ENCODE measurements around the gene SLC14A1. TPM values are rescaled to one million over a fixed set of nuclear protein-coding genes. Genes with fewer than 3 reads are reported as not detected.

The SLC14A1 gene
- total and polyA plus RNA-seq, 2 of the 13 experiments (the other 11 are each of a cell fraction or from before 2014, with no cell fraction given): not detected

- H3K27ac ChIP-seq (ENCODE audit: extremely low read length, insufficient read depth, low read length): no peak overlapping the region
- WGBS (ENCODE audit: low lambda C conversion rate): 2% methylated on average over 4 of the region's 4 CpGs
- ATAC-seq: no peak
- DNase-seq (ENCODE audit: low spot score): no peak
- no peaks in the 10 kb centered on the region for H3K79me2 ChIP-seq (ENCODE audit: insufficient read depth, low read length)
- H3K4me3 ChIP-seq (replicated peaks in 1 of 3; ENCODE audit: insufficient read depth in 1 of 3, low read depth in 2 of 3, low read length in 3 of 3): no peak overlapping the region
- BruUV-seq (replicated peaks): no TSS peak
- H2AFZ ChIP-seq (ENCODE audit: low read length): no peak overlapping the region
- H3K9ac ChIP-seq (ENCODE audit: insufficient read depth, low read depth, low read length): no peak overlapping the region
- intact Hi-C loops (cut with micrococcal nuclease; ENCODE audit: unreplicated experiment) (loop anchor here (5.0 to 10.0 kb wide), 2 partner anchors 113 to 160 kb away; no protein-coding TSS in a partner anchor), in situ Hi-C loops (cut with HindIII; ENCODE audit: extremely low pct_ligation_motif_present, low pct_unique_long_range_greater_than_20kb) (no loop called here)
- CTCF ChIA-PET (ENCODE audit: low intra/inter-chr PET ratio, low total read pairs): interaction anchor here (2.4 kb wide), 1 partner anchor 156 kb away, joined by 10 read pairs; no protein-coding TSS in a partner anchor
- no peaks in the 10 kb centered on the region for H3K36me3 ChIP-seq (replicated peaks in 1 of 2; ENCODE audit: control insufficient read depth in 1 of 2, insufficient read depth in 2 of 2, low read length in 2 of 2)
- TF ChIP-seq ZNF713 (CRISPR knock-in tag; IDR thresholded peaks at IDR 0.05) (no peak), HMGXB4 (CRISPR knock-in tag; IDR thresholded peaks at IDR 0.05; ENCODE audit: borderline replicate concordance in 1 of 2, low read depth in 1 of 2) (no peak), MXD1 (CRISPR knock-in tag; IDR thresholded peaks at IDR 0.05) (no peak), MATR3 (CRISPR knock-in tag; IDR thresholded peaks at IDR 0.05) (no peak), ZNF678 (CRISPR knock-in tag; IDR thresholded peaks at IDR 0.05) (no peak), ZNF335 (CRISPR knock-in tag; IDR thresholded peaks at IDR 0.05) (no peak)
- no peaks in the 10 kb centered on the region for H3K9me3 ChIP-seq (ENCODE audit: low read length)
- POLR2A ChIA-PET: no interaction called here
- H3K4me2 ChIP-seq (ENCODE audit: low read depth, low read length): no peak overlapping the region
- H3K27me3 ChIP-seq (ENCODE audit: control insufficient read depth in 1 of 2, insufficient read depth in 2 of 2, low read length in 2 of 2): no peaks in the 10 kb centered on the region; a peak in 1 of 5 replicates
- no peaks in the 10 kb centered on the region for H3K4me1 ChIP-seq (ENCODE audit: insufficient read depth, low read length)
- FAIRE-seq: no peak
- no peaks in the 10 kb centered on the region for H4K20me1 ChIP-seq (ENCODE audit: insufficient read depth, low read length)
Observed at GRCh38 chr18:45724601-45725000, 620 bp downstream of the SLC14A1 start.

- ChIA-PET POLR2A (no interaction called here), CTCF (ENCODE audit: low intra/inter-chr PET ratio, low total read pairs) (no interaction called here)
Observed at GRCh38 chr18:45725336-45725735, 1.4 kb downstream of the SLC14A1 start.

More at GRCh38 chr18:45725336-45725735, 1.4 kb downstream of the SLC14A1 start:
- no peaks in the 10 kb centered on the region; a peak in 1 of 5 replicates for H3K27me3 ChIP-seq (ENCODE audit: control insufficient read depth in 1 of 2, insufficient read depth in 2 of 2, low read length in 2 of 2)
- no peaks in the 10 kb centered on the region for H3K36me3 ChIP-seq (replicated peaks in 1 of 2; ENCODE audit: control insufficient read depth in 1 of 2, insufficient read depth in 2 of 2, low read length in 2 of 2)
- BruUV-seq (replicated peaks): no TSS peak
- no peaks in the 10 kb centered on the region for H3K79me2 ChIP-seq (ENCODE audit: insufficient read depth, low read length)
- H2AFZ ChIP-seq (ENCODE audit: low read length): no peak overlapping the region
- WGBS (ENCODE audit: low lambda C conversion rate): 39% methylated on average over 3 of the region's 4 CpGs
- H3K9ac ChIP-seq (ENCODE audit: insufficient read depth, low read depth, low read length): no peak overlapping the region
- no peaks in the 10 kb centered on the region for H3K9me3 ChIP-seq (ENCODE audit: low read length)
- DNase-seq (ENCODE audit: low spot score) (no peak), FAIRE-seq (no peak), ATAC-seq (no peak)
- H3K4me1 ChIP-seq (ENCODE audit: insufficient read depth, low read length): no peaks in the 10 kb centered on the region
- no peak overlapping the region for H3K4me2 ChIP-seq (ENCODE audit: low read depth, low read length)
- no peak overlapping the region for H3K4me3 ChIP-seq (replicated peaks in 1 of 3; ENCODE audit: insufficient read depth in 1 of 3, low read depth in 2 of 3, low read length in 3 of 3)
- in situ Hi-C loops (cut with HindIII; ENCODE audit: extremely low pct_ligation_motif_present, low pct_unique_long_range_greater_than_20kb): no loop called here
- TF ChIP-seq DNMT1 (CRISPR knock-in tag; IDR thresholded peaks at IDR 0.05) (no peak), ZNF660 (CRISPR knock-in tag; IDR thresholded peaks at IDR 0.05; ENCODE audit: borderline replicate concordance, low read depth) (no peak), ZNF292 (CRISPR knock-in tag; IDR thresholded peaks at IDR 0.05; ENCODE audit: borderline replicate concordance, low read depth) (no peak), E2F2 (CRISPR knock-in tag; IDR thresholded peaks at IDR 0.05; ENCODE audit: borderline replicate concordance) (no peak), KDM6A (CRISPR knock-in tag; IDR thresholded peaks at IDR 0.05; ENCODE audit: low read depth) (no peak), POLR2AphosphoS2 (IDR thresholded peaks at IDR 0.05; ENCODE audit: low read depth, low read length) (no peak), ZNF878 (CRISPR knock-in tag; IDR thresholded peaks at IDR 0.05) (no peak), IRF2 (CRISPR knock-in tag; IDR thresholded peaks at IDR 0.05) (no peak), ZNF17 (CRISPR knock-in tag; IDR thresholded peaks at IDR 0.05) (no peak), FOXK1 (CRISPR knock-in tag; IDR thresholded peaks at IDR 0.05; ENCODE audit: borderline replicate concordance, low read depth) (no peak), ZNF713 (CRISPR knock-in tag; IDR thresholded peaks at IDR 0.05) (no peak), RXRB (CRISPR knock-in tag; IDR thresholded peaks at IDR 0.05; ENCODE audit: borderline replicate concordance) (no peak)
- H3K27ac ChIP-seq (ENCODE audit: extremely low read length, insufficient read depth, low read length): no peak overlapping the region
- no peaks in the 10 kb centered on the region for H4K20me1 ChIP-seq (ENCODE audit: insufficient read depth, low read length)
- intact Hi-C loops (cut with micrococcal nuclease; ENCODE audit: unreplicated experiment): loop anchor here (10.0 kb wide), 1 partner anchor 159 kb away; no protein-coding TSS in a partner anchor

Data from HepG2 (cell line).